BE2C (cell line): ENCODE measurements around the gene PTPRD.
"Not testable (repeated sequence)": the region's sequence is repeated elsewhere in the genome, so short reads cannot be mapped to it uniquely, and the experiment has no call there.

ENCODE experiments used
- DNase-seq: peaks from one replicate; pipeline ENCODE4 v3.0.0-alpha.2; 2020
- H3K27me3 ChIP-seq: fragments of 250-450 bp; sonication (Bioruptor Pico); 2 replicates; pipeline ENCODE4 v1.5.1; 2020; ENCODE audit warnings: mild to moderate bottlenecking
- H3K36me3 ChIP-seq: fragments of 250-450 bp; sonication (Bioruptor Pico); 2 replicates; pipeline ENCODE4 v1.5.1; 2020; ENCODE audit warnings: mild to moderate bottlenecking
- H3K4me1 ChIP-seq: fragments of 250-450 bp; sonication (Bioruptor Pico); 2 replicates; pipeline ENCODE4 v1.5.1; 2020
- H3K4me3 ChIP-seq: 2 replicates; pipeline ENCODE4 v1.5.1; 2011; ENCODE audit warnings: low read depth, low read length
- H3K9me3 ChIP-seq: fragments of 250-450 bp; sonication (Bioruptor Pico); 2 replicates; pipeline ENCODE4 v1.5.1; 2020
- TF ChIP-seq, protein P1 (sequence below): IDR thresholded peaks from 2 replicates; pipeline ENCODE4 v1.5.1; 2012; ENCODE audit warnings: mild to moderate bottlenecking, low read depth, low read length

The PTPRD gene

DNA sequence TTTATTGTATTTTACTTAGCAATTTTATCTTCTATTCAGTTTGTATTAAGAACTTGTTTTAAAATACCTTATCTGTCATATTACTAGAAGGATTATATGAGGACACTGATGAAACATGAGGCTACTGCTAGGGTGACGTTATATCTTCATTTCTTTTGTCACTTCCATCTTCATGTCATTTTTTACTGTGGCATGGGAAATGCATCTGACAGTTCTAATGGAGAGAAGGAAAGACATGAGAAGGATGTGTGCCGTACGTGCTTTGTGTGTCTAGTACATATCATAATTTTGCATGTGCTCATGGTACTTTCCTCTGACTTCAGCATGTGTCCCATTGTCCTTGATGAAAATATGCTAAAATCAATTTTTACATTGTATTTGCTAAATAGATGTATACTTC, 258.2 kb downstream of the PTPRD start:
- H3K36me3 ChIP-seq, result no peaks in the 10 kb centered on the region
- TF ChIP-seq, protein P1, sequence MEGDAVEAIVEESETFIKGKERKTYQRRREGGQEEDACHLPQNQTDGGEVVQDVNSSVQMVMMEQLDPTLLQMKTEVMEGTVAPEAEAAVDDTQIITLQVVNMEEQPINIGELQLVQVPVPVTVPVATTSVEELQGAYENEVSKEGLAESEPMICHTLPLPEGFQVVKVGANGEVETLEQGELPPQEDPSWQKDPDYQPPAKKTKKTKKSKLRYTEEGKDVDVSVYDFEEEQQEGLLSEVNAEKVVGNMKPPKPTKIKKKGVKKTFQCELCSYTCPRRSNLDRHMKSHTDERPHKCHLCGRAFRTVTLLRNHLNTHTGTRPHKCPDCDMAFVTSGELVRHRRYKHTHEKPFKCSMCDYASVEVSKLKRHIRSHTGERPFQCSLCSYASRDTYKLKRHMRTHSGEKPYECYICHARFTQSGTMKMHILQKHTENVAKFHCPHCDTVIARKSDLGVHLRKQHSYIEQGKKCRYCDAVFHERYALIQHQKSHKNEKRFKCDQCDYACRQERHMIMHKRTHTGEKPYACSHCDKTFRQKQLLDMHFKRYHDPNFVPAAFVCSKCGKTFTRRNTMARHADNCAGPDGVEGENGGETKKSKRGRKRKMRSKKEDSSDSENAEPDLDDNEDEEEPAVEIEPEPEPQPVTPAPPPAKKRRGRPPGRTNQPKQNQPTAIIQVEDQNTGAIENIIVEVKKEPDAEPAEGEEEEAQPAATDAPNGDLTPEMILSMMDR, result no peak
- H3K9me3 ChIP-seq, result no peaks in the 10 kb centered on the region; the same call in 1 of the 2 replicates
- H3K27me3 ChIP-seq, result no peaks in the 10 kb centered on the region
- no peak overlapping the region for H3K4me3 ChIP-seq
- H3K4me1 ChIP-seq, result no peaks in the 10 kb centered on the region
- DNase-seq, result no peak

DNA sequence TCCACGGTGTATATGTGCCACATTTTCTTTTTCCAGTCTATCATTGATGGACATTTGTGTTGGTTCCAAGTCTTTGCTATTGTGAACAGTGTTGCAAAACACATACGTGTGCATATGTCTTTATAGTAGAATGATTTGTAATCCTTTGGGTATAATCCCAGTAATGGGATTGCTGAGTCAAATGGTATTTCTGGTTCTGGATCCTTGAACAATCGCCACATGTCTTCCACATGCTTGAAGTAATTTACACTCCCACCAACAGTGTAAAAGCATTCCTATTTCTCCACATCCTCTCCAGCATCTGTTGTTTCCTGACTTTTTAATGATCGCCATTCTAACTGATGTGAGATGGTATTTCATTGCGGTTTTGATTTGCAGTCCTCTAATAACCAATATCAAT, 267.2 kb downstream of the PTPRD start:
- H3K9me3 ChIP-seq, H3K36me3 ChIP-seq, H3K27me3 ChIP-seq, H3K4me3 ChIP-seq, H3K4me1 ChIP-seq, DNase-seq: not testable (repeated sequence)

DNA sequence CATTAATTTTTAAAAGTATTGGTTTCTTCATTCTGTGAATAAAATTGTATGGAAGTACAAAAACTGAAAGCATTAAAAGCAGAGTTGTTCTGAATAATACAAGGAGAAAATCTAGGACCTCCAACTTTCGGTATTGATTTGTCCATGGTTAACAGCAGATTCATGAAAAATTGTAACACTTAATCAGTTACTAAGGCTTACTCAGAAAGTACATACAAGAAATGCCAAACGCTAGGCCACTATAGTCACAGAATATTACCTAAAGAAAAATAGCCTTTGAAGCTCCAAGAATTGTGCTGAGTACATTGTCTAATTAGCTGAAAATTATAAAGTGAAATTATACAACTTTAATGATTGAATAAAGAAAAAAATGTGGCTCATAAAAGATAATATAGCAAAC, 271.7 kb downstream of the PTPRD start:
- TF ChIP-seq, protein P1, result no peak

DNA sequence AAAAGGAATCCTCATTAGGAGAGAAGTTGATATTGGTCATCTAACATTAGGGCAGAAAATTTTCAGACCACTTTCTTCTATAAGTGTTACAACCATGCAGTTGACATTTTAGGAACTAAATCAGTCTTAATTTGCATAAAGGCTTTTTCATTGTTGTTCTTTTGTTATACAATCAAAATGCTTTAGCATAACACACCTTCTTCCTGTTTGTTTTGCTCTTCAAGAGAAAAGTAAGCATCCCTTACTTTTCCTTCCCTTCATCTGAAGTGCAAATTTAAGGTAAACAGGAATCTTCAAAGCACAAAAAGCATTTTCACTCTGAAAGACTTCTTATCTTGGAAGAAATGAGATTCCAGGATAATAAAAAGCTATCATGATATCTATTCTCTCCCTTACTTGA, 273.6 kb downstream of the PTPRD start:
- Histone ChIP-seq H3K4me3 (no peak overlapping the region), H3K9me3 (no peaks in the 10 kb centered on the region), H3K36me3 (no peaks in the 10 kb centered on the region), H3K4me1 (no peaks in the 10 kb centered on the region), H3K27me3 (no peaks in the 10 kb centered on the region)
- TF ChIP-seq, protein P1, result no peak
- DNase-seq, result no peak

More for the DNA sequence above, 271.7 kb downstream of the PTPRD start:
- no peak for DNase-seq
- no peaks in the 10 kb centered on the region for H3K4me1 ChIP-seq
- no peak overlapping the region for H3K4me3 ChIP-seq
- no peaks in the 10 kb centered on the region for H3K36me3 ChIP-seq
- no peaks in the 10 kb centered on the region for H3K9me3 ChIP-seq
- H3K27me3 ChIP-seq, result no peaks in the 10 kb centered on the region

DNA sequence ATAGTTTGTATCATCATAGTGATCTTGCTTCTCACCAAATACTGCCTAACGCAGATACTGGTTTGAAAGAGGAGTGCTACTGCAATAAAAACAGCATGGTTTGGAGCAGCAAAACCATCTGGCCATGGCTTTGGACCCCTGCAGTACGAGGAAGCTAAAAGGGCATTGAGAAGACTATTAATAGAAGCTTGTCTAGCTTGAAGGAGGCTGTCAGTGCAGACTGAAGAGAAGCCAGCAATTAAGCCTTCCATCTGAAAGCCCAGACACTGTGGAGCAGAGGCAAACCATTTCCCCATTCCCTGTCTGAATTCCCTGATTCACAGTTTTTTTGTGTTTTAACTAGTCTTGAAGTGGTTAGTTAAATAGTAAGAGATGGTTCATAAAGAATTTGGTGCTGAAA, 281.6 kb downstream of the PTPRD start:
- no peak for DNase-seq
- TF ChIP-seq, protein P1, result no peak
- H3K36me3 ChIP-seq, result no peaks in the 10 kb centered on the region
- no peaks in the 10 kb centered on the region; the same call in 1 of the 2 replicates for H3K9me3 ChIP-seq
- no peaks in the 10 kb centered on the region for H3K27me3 ChIP-seq
- H3K4me1 ChIP-seq, result no peaks in the 10 kb centered on the region
- no peak overlapping the region for H3K4me3 ChIP-seq

DNA sequence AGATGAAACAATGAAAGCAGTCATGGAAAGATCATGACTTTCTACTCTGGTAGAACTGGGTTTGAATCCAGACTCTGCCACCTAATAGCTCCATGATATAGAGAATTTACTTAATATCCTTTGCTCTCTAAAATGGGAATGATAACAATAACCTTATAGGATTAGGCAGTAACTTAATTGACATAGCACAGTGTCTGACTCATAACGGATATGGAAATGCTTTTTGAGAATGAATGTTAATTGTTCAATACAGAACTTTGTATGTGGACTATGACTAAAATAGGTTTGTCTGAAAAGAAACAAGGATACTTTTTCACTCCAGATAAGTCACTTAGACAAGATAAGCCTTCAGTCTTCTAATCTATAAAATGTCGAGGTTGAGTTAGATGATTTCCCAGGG, 330.7 kb downstream of the PTPRD start:
- TF ChIP-seq, protein P1, result no peak
- Histone ChIP-seq H3K27me3 (no peaks in the 10 kb centered on the region), H3K36me3 (no peaks in the 10 kb centered on the region), H3K4me1 (no peaks in the 10 kb centered on the region), H3K9me3 (no peaks in the 10 kb centered on the region), H3K4me3 (no peak overlapping the region)
- DNase-seq, result no peak

DNA sequence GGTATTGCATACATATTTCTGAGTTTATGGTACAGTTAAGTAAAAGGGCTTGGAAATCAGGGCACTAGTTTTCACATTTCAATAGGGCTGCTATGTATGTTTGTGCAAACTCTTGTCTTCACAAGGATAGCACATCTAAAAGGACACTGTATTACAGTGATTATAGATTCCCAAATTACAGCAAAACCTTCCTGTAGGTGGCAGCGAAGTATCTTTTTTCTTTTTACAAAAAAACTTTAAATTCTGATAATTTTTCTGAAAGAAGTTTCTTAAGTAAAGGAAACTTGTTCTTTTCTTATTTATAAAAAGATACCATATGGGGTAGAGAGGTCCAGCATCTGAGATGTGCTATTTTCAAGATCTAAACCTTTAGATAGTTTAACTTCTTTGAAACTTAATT, 337.8 kb downstream of the PTPRD start:
- Histone ChIP-seq H3K9me3 (no peaks in the 10 kb centered on the region), H3K36me3 (no peaks in the 10 kb centered on the region), H3K27me3 (no peaks in the 10 kb centered on the region), H3K4me3 (no peak overlapping the region), H3K4me1 (no peaks in the 10 kb centered on the region)
- TF ChIP-seq, protein P1, result no peak
- no peak for DNase-seq
